GM23338 (cell line): ENCODE data around the gene SPATA31E1. TPM values are rescaled to one million over a fixed set of nuclear protein-coding genes. Genes with fewer than 3 reads are reported as not detected.
A peak's percentile ranks its signal among the peaks of the same experiment; 100 is the strongest.

Experiments
- ATAC-seq: fragments of 200-7000 bp; cut with Tn5 transposase; 3 replicates; pipeline ENCODE4 v1.9.1; 2020
- DNase-seq: peaks from one replicate; pipeline ENCODE4 v3.0.0-alpha.2; 2015; ENCODE audit warnings: low spot score
- H2AFZ ChIP-seq: fragments of 200-600 bp; sonication (generic); 2 replicates; pipeline ENCODE4 v1.8.0; 2016; ENCODE audit warnings: antibody characterized with exemption, mild to moderate bottlenecking, moderate library complexity
- H3F3A ChIP-seq: fragments of 200-600 bp; sonication (generic); replicated peaks from 2 replicates; pipeline ENCODE4 v1.8.0; 2017; ENCODE audit warnings: antibody characterized with exemption, mixed run types, low read depth
- H3K27ac ChIP-seq: fragments of 200-600 bp; sonication (generic); 2 replicates; pipeline ENCODE4 v1.6.1; 2016; ENCODE audit warnings: low read depth
- H3K27me3 ChIP-seq: fragments of 200-600 bp; sonication (generic); 2 replicates; pipeline ENCODE4 v1.8.0; 2016; ENCODE audit warnings: mild to moderate bottlenecking, mixed run types, moderate library complexity; ENCODE audit not compliant: insufficient read depth
- H3K36me3 ChIP-seq: fragments of 200-600 bp; sonication (generic); 2 replicates; pipeline ENCODE4 v1.8.0; 2016; ENCODE audit warnings: mild to moderate bottlenecking; ENCODE audit not compliant: insufficient read depth
- H3K4me1 ChIP-seq: fragments of 200-600 bp; sonication (generic); 2 replicates; pipeline ENCODE4 v1.8.0; 2016; ENCODE audit warnings: mild to moderate bottlenecking, moderate library complexity; ENCODE audit not compliant: insufficient read depth
- H3K4me2 ChIP-seq: fragments of 200-600 bp; sonication (generic); 2 replicates; pipeline ENCODE4 v1.7.1; 2017; ENCODE audit warnings: mixed run types
- H3K4me3 ChIP-seq: fragments of 200-600 bp; sonication (generic); 2 replicates; pipeline ENCODE4 v1.6.1; 2016; ENCODE audit warnings: mixed run types
- H3K79me2 ChIP-seq: fragments of 200-600 bp; sonication (generic); replicated peaks from 2 replicates; pipeline ENCODE4 v1.8.0; 2017; ENCODE audit warnings: mild to moderate bottlenecking; ENCODE audit not compliant: insufficient read depth
- H3K9me2 ChIP-seq: fragments of 200-600 bp; sonication (generic); 2 replicates; pipeline ENCODE4 v1.8.0; 2017; ENCODE audit not compliant: insufficient read depth
- H4K20me1 ChIP-seq: fragments of 200-600 bp; sonication (generic); replicated peaks from 2 replicates; pipeline ENCODE4 v1.8.0; 2017; ENCODE audit warnings: mild to moderate bottlenecking; ENCODE audit not compliant: insufficient read depth
- H3K27ac Mint-ChIP-seq: 2 replicates; pipeline ENCODE4 v1.8.0; 2020; ENCODE audit warnings: inconsistent platforms, mild to moderate bottlenecking, moderate library complexity, mixed read lengths
- H3K27me3 Mint-ChIP-seq: 3 replicates; pipeline ENCODE4 v1.8.0; 2022; ENCODE audit warnings: low read depth, mild to moderate bottlenecking, moderate library complexity, mixed read lengths, inconsistent platforms; ENCODE audit not compliant: insufficient read depth, poor library complexity
- H3K36me3 Mint-ChIP-seq: 3 replicates; pipeline ENCODE4 v1.8.0; 2021; ENCODE audit warnings: low read depth, mild to moderate bottlenecking, inconsistent platforms, moderate library complexity, mixed read lengths
- H3K4me1 Mint-ChIP-seq: 3 replicates; pipeline ENCODE4 v1.8.0; 2020; ENCODE audit warnings: mild to moderate bottlenecking, inconsistent platforms, mixed read lengths
- H3K4me3 Mint-ChIP-seq: 3 replicates; pipeline ENCODE4 v1.8.0; 2021; ENCODE audit warnings: moderate library complexity, mild to moderate bottlenecking, inconsistent platforms, mixed read lengths
- H3K9me3 Mint-ChIP-seq: 3 replicates; pipeline ENCODE4 v1.8.0; 2020; ENCODE audit warnings: moderate library complexity, mild to moderate bottlenecking, inconsistent platforms, mixed read lengths
- EZH2 ChIP-seq: fragments of 200-600 bp; sonication (generic); IDR thresholded peaks from one replicate; pipeline ENCODE4 v1.8.0; 2017; ENCODE audit warnings: antibody characterized with exemption, mild to moderate bottlenecking, low read depth; ENCODE audit not compliant: unreplicated experiment
- EZH2phosphoT487 ChIP-seq: fragments of 200-600 bp; sonication (generic); IDR thresholded peaks from one replicate; pipeline ENCODE4 v1.8.1; 2018; ENCODE audit warnings: antibody characterized with exemption; ENCODE audit not compliant: unreplicated experiment
- JUNB ChIP-seq: IDR thresholded peaks from one replicate; pipeline ENCODE4 v1.6.1; 2016; ENCODE audit warnings: antibody characterized with exemption; ENCODE audit not compliant: unreplicated experiment
- NANOG ChIP-seq: IDR thresholded peaks from 2 replicates; pipeline ENCODE4 v1.6.1; 2016; ENCODE audit warnings: antibody characterized with exemption, borderline replicate concordance
- REST ChIP-seq: IDR thresholded peaks from one replicate; pipeline ENCODE4 v1.6.1; 2018; ENCODE audit warnings: antibody characterized with exemption; ENCODE audit not compliant: unreplicated experiment
- STAT1 ChIP-seq: IDR thresholded peaks from one replicate; pipeline ENCODE4 v1.6.1; 2016; ENCODE audit warnings: antibody characterized with exemption; ENCODE audit not compliant: unreplicated experiment
- ZNF331 ChIP-seq: fragments of 250-450 bp; sonication (Bioruptor Pico); IDR thresholded peaks from 2 replicates; pipeline ENCODE4 v1.5.0; 2020; ENCODE audit warnings: low read depth, mild to moderate bottlenecking, moderate library complexity
- polyA plus RNA-seq: library from polyadenylated mRNA; unstranded; fragments of >200 nt; fragmentation: Nextera tagmentation; extraction: Ambion mirVana; gene quantifications from 2 replicates; pipeline ENCODE4 v1.2.1, GENCODE V29; 2016
- total RNA-seq: library from RNA; depleted of rRNA; stranded (reverse); fragments of >200 nt; shearing (Covaris generic); gene quantifications from 2 replicates; pipeline ENCODE4 v1.2.3, GENCODE V29; 2014
- TF ChIP-seq, protein P1 (sequence below): IDR thresholded peaks from 2 replicates; pipeline ENCODE4 v1.6.1; 2016; ENCODE audit warnings: antibody characterized with exemption
- TF ChIP-seq, protein P2 (sequence below), 2 experiments: fragments of 200-600 bp in 1 of 2; sonication (generic) in 1 of 2; conservative IDR thresholded peaks; 2 replicates each; pipeline versions ENCODE4 v1.5.1 to v1.6.1; 2016 to 2017; ENCODE audit warnings: antibody characterized with exemption in 2 of 2, low read depth in 2 of 2, mild to moderate bottlenecking in 2 of 2, moderate library complexity in 1 of 2

SPATA31E1 gene
- total and polyA plus RNA-seq, 2 experiments from 2014 or later = 0.05 TPM; not detected in 1

DNA sequence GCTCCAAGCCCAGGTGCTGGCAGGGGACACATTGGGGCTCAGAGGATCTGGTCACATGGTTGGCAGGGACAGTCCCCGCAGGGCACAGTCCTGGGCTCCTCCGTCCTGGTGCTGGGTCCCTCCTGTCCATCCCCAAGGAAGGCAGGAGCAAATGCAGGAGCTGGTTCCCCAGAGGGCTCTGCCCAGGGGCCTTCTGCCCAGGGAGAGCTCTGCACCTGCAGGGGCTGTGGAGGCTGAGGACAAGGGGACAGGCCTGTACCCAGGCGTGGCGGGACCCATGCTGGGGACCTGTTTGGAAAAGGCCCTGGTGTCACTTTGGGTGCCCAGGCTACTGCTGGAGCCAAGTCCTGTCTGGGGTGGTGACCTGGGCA lies 7.2 kb downstream of the SPATA31E1 start:
- Histone ChIP-seq H4K20me1 (no peaks in the 10 kb centered on the region), H3K27me3 (no peaks in the 10 kb centered on the region), H3K4me3 (no peak overlapping the region), H3K4me2 (no peak overlapping the region), H3F3A (no peaks in the 10 kb centered on the region), H2AFZ (no peak overlapping the region), H3K36me3 (no peaks in the 10 kb centered on the region), H3K79me2 (no peaks in the 10 kb centered on the region), H3K9me2 (no peaks in the 10 kb centered on the region), H3K27ac (no peak overlapping the region), H3K4me1 (no peaks in the 10 kb centered on the region)
- no peaks in the 10 kb centered on the region for H3K36me3 Mint-ChIP-seq
- H3K4me1 Mint-ChIP-seq = no peaks in the 10 kb centered on the region
- ATAC-seq = no peak
- no peak for DNase-seq
- H3K4me3 Mint-ChIP-seq = no peak overlapping the region
- TF ChIP-seq NANOG (no peak), STAT1 (no peak), JUNB (no peak), REST (no peak), EZH2phosphoT487 (no peak), EZH2 (no peak)
- TF ChIP-seq, protein P1, sequence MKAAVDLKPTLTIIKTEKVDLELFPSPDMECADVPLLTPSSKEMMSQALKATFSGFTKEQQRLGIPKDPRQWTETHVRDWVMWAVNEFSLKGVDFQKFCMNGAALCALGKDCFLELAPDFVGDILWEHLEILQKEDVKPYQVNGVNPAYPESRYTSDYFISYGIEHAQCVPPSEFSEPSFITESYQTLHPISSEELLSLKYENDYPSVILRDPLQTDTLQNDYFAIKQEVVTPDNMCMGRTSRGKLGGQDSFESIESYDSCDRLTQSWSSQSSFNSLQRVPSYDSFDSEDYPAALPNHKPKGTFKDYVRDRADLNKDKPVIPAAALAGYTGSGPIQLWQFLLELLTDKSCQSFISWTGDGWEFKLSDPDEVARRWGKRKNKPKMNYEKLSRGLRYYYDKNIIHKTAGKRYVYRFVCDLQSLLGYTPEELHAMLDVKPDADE = no peak
- TF ChIP-seq, protein P2, sequence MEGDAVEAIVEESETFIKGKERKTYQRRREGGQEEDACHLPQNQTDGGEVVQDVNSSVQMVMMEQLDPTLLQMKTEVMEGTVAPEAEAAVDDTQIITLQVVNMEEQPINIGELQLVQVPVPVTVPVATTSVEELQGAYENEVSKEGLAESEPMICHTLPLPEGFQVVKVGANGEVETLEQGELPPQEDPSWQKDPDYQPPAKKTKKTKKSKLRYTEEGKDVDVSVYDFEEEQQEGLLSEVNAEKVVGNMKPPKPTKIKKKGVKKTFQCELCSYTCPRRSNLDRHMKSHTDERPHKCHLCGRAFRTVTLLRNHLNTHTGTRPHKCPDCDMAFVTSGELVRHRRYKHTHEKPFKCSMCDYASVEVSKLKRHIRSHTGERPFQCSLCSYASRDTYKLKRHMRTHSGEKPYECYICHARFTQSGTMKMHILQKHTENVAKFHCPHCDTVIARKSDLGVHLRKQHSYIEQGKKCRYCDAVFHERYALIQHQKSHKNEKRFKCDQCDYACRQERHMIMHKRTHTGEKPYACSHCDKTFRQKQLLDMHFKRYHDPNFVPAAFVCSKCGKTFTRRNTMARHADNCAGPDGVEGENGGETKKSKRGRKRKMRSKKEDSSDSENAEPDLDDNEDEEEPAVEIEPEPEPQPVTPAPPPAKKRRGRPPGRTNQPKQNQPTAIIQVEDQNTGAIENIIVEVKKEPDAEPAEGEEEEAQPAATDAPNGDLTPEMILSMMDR (conservative IDR thresholded peaks at IDR 0.05; ENCODE audit: low read depth in 2 of 2) = no peak
- H3K9me3 Mint-ChIP-seq = peaks cover 2% of the 10 kb centered on the region; the same call in 2 of the 3 replicates
- H3K27me3 Mint-ChIP-seq = peaks cover 5% of the 10 kb centered on the region
- no peak overlapping the region for H3K27ac Mint-ChIP-seq

- Histone ChIP-seq H3K36me3 (no peaks in the 10 kb centered on the region), H4K20me1 (no peaks in the 10 kb centered on the region), H3K27ac (no peak overlapping the region), H3K27me3 (no peaks in the 10 kb centered on the region), H2AFZ (peak overlapping the region; percentile 66; the same call in 1 of the 2 replicates), H3K79me2 (no peaks in the 10 kb centered on the region), H3K4me2 (no peak overlapping the region), H3F3A (no peaks in the 10 kb centered on the region), H3K4me3 (no peak overlapping the region), H3K9me2 (no peaks in the 10 kb centered on the region), H3K4me1 (no peaks in the 10 kb centered on the region)
- Mint-ChIP-seq H3K4me3 (no peak overlapping the region), H3K9me3 (peaks cover 2% of the 10 kb centered on the region; the same call in 1 of the 3 replicates), H3K36me3 (no peaks in the 10 kb centered on the region), H3K4me1 (no peaks in the 10 kb centered on the region), H3K27ac (no peak overlapping the region; the same call in 1 of the 2 replicates), H3K27me3 (peaks cover 5% of the 10 kb centered on the region)
- no peak for ATAC-seq
- DNase-seq = no peak
- TF ChIP-seq REST (no peak), STAT1 (no peak), EZH2 (no peak), EZH2phosphoT487 (no peak), ZNF331 (CRISPR knock-in tag) (no peak)
- TF ChIP-seq, protein P2 (conservative IDR thresholded peaks at IDR 0.05; ENCODE audit: low read depth in 2 of 2) = no peak
Measured at GRCh38 chr9:87890837-87891236, 8.2 kb downstream of the SPATA31E1 start.
